Right lobe of liver (tissue), 6 donors: ENCODE results near the gene IRF2BP2. TPM values are rescaled to one million over a fixed set of nuclear protein-coding genes. Genes with fewer than 3 reads are reported as not detected.

Source experiments
- ATAC-seq, 4 donors: fragments of 200-7000 bp; cut with Tn5 transposase; one replicate each; pipeline ENCODE4 v1.9.1; 2020; ENCODE audit warnings: mild to moderate bottlenecking in 4 of 4, moderate library complexity in 4 of 4
- DNase-seq, 3 donors: peaks; one replicate each; pipeline ENCODE4 v3.0.0-alpha.2; 2020
- H3K27ac ChIP-seq, 3 donors: fragments of 200-600 bp; one replicate each; pipeline ENCODE4 v1.8.0; 2022
- H3K27me3 ChIP-seq, 2 donors: fragments of 200-600 bp; one replicate each; pipeline ENCODE4 v1.8.0; 2022
- H3K36me3 ChIP-seq, 4 donors: fragments of 200-600 bp; sonication (generic) in 1 of 4; one replicate each; pipeline versions ENCODE4 v1.5.1 to v1.8.0; 2017 to 2022; ENCODE audit warnings: control low read depth in 1 of 4
- H3K4me1 ChIP-seq, 4 donors: fragments of 200-600 bp; sonication (generic) in 1 of 4; one replicate each; pipeline versions ENCODE4 v1.5.1 to v1.8.0; 2017 to 2022; ENCODE audit warnings: control low read depth in 1 of 4
- H3K4me3 ChIP-seq, 3 donors: fragments of 200-600 bp; one replicate each; pipeline ENCODE4 v1.8.0; 2022
- H3K9me3 ChIP-seq, 4 donors: fragments of 200-600 bp; sonication (generic) in 1 of 4; one replicate each; pipeline versions ENCODE4 v1.5.1 to v1.8.0; 2017 to 2022; ENCODE audit warnings: control low read depth in 1 of 4
- CTCF ChIP-seq, 4 donors: fragments of 200-600 bp in 3 of 4; fragments of 450-650 bp in 1 of 4; IDR thresholded peaks; one replicate each; pipeline versions ENCODE4 v1.5.1 to v1.8.0; 2016 to 2022; ENCODE audit warnings: antibody characterized with exemption in 4 of 4, mild to moderate bottlenecking in 2 of 4
- POLR2A ChIP-seq: fragments of 450-650 bp; IDR thresholded peaks from one replicate; pipeline ENCODE4 v1.6.1; 2017; ENCODE audit warnings: antibody characterized with exemption, mild to moderate bottlenecking
- WGBS: methylation state at CpG from one replicate; pipeline ENCODE4 v1.1.6; 2018; ENCODE audit warnings: low coverage, low lambda C conversion rate; ENCODE audit not compliant: insufficient coverage; ENCODE audit errors: missing lambda C conversion rate; 5-methylcytosine and 5-hydroxymethylcytosine counted together
- intact Hi-C, 2 donors: fragments of 100-400 bp; cut with DNase I; formaldehyde crosslinking; loops; one replicate each; pipeline versions ENCODE4 v1.11.2 to v1.14.1; 2022
- total RNA-seq, 6 experiments: library from RNA; depleted of rRNA in 2 of 6; stranded (reverse); fragments of >200 nt in 2 of 6; fragmentation: NEBNext Ultra II Directional in 3 of 6; extraction: Animal tissue kit (Norgen Biotek cat#: 25700) in 3 of 6; gene quantifications; one replicate each; pipeline versions ENCODE4 v1.1.0 to v1.2.4, GENCODE V29; 2016 to 2023
- donor health status: DM: no; HTN: yes; CAD: no.
- donor health status: DM: no; HTN: no; CAD: no.
- donor health status: DM: no; HTN: no; CAD: no.
- donor health status: DM: no; HTN: yes; CAD: no.
- donor health status: DM: no; HTN: yes; CAD: no.

IRF2BP2 gene
- total RNA-seq, 6 experiments from 2014 or later = 35.3 to 93.2 (median 56.8) TPM

DNA sequence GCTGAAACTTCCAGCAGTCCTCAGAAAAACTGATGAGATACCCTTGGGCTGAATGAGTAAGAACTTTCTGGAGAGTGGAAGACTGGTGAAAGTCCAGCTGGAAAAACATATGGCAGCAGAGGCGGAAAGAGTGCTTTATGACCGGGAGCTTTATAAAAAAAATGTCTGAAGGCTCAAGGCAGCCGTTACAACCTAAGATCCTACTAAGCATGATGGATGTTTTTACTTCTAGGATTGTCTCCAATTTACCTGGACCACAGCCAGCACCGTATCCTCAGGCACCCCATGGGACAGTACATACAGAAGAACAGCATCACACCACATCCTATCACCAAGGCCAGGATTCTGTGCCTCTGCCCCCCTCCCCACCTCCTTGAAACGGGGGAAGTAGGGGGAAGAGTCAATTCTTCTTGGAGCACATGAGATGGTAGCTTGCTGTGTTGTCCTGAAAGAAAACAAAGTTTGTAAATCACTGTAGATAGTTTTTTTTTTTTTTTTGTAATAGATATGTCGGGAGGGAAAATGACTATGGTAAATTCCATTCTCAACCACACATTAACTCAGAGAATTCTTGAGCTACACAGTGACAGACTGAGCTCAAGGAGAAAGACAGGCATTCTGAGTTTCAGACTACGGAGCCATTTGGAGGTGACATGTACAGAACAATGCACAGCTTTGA, 11.8 kb upstream of the IRF2BP2 start:
- Histone ChIP-seq H3K4me1 (peaks cover 0 to 65% (median 16%) of the 10 kb centered on the region in 4 donors), H3K9me3 (no peaks in the 10 kb centered on the region), H3K27ac (peak overlapping the region in 2 of 3 donors; percentile 7 to 79), H3K27me3 (no peaks in the 10 kb centered on the region), H3K4me3 (no peak overlapping the region), H3K36me3 (no peaks in the 10 kb centered on the region)
- ATAC-seq = no peak
- intact Hi-C loops = no loop called here
- TF ChIP-seq POLR2A = no peak
- no peak for TF ChIP-seq CTCF (IDR thresholded peaks at IDR 0.05)
- DNase-seq = no peak
- 72% methylated on average over 6 of the region's 7 CpGs for WGBS

- H3K36me3 ChIP-seq = no peaks in the 10 kb centered on the region
- no peak for TF ChIP-seq POLR2A
- no peak for TF ChIP-seq CTCF (IDR thresholded peaks at IDR 0.05)
- no peak for DNase-seq
- peak in 3 of 4 donors; percentile 3 to 36 (median 3) for ATAC-seq
- no peaks in the 10 kb centered on the region for H3K27me3 ChIP-seq
- H3K4me3 ChIP-seq = no peak overlapping the region
- intact Hi-C loops = no loop called here
- H3K27ac ChIP-seq = peak overlapping the region; percentile 69 to 85 (median 79)
- WGBS = 17% methylated on average over 2 of the region's 3 CpGs
- H3K9me3 ChIP-seq = no peaks in the 10 kb centered on the region
- peaks cover 0 to 72% (median 19%) of the 10 kb centered on the region in 4 donors for H3K4me1 ChIP-seq
Measured at GRCh38 chr1:234621127-234621468, 11.1 kb upstream of the IRF2BP2 start.

DNA sequence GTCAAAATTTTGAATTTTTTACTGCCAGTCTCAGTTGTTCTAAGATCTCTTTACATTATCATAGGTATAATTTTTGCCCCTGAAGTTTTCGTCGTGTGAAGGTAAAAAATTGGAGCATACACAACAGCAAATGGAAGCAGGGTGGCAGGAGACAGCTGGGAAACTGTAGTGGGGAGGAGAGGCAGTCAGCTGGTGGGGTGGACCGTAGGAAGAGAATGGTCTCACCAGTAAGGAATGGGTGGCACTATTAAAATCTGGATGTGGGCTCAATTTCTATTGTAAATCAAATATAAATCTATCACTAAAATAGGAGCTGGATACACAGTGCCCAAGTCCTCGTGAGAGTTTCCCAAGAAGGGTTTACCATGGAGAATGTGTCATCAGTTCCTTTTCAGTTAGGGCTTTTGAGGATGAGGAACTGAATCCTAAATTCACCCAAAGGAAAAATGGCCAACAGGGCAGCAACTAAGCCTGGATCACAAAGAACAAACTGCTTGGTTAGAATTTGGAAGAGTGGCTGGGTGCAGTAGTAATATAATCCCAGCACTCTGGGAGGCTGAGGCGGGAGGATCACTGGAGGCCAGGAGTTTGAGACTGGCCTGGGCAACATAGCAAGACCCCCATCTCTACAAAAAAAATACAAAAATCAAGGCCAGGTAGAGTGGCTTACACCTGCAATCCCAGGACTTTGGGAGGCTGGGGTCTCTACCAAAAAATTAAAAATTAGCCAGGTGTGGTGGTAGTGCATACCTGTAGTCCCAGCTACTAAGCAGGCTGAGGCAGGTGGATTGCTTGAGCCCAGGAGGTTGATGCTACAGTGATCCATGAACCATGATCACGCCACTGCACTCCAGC, 10.5 kb upstream of the IRF2BP2 start:
- peak in 3 of 4 donors; percentile 13 to 31 (median 27) for ATAC-seq
- Histone ChIP-seq H3K4me1 (peaks cover 0 to 72% (median 19%) of the 10 kb centered on the region in 4 donors), H3K27me3 (no peaks in the 10 kb centered on the region), H3K4me3 (peak overlapping the region in 1 of 3 donors; percentile 0), H3K27ac (peak overlapping the region; percentile 69 to 85 (median 79)), H3K9me3 (no peaks in the 10 kb centered on the region), H3K36me3 (no peaks in the 10 kb centered on the region)
- TF ChIP-seq POLR2A (no peak), CTCF (IDR thresholded peaks at IDR 0.05) (no peak)
- DNase-seq = no peak
- WGBS = 45% methylated on average over 6 of the region's 6 CpGs
- intact Hi-C loops = no loop called here

DNA sequence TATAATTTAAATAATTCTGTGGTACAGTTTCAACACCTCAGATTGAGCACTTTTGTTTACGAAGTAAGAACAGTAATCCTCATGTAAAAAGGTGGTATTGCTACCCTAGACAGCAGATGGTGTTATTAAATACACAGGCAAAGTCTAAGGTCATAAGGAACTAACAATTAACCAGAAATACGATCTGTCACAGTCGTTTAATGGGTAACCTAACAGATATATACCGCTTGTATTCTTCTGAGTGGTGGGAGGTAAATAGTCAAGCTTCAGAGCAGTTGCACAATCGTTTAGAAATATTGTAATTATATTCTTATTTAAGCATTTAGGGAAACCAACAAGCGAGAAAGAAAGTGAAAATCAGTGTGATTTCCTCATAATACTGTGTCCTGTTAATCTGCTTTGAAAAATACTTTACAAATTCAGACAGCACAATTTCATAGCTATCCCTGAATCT, 9.8 kb upstream of the IRF2BP2 start:
- Histone ChIP-seq H3K4me3 (peak overlapping the region in 1 of 3 donors; percentile 0), H3K4me1 (peaks cover 0 to 72% (median 19%) of the 10 kb centered on the region in 4 donors), H3K27ac (peak overlapping the region; percentile 69 to 85 (median 79)), H3K27me3 (no peaks in the 10 kb centered on the region), H3K36me3 (no peaks in the 10 kb centered on the region), H3K9me3 (no peaks in the 10 kb centered on the region)
- ATAC-seq = peak; percentile 61 to 75 (median 70)
- no peak for DNase-seq
- 19% methylated on average over 6 of the region's 6 CpGs for WGBS
- peak; percentile 47 for TF ChIP-seq POLR2A
- TF ChIP-seq CTCF (IDR thresholded peaks at IDR 0.05) = no peak
- intact Hi-C loops = loop anchor here (10.0 kb wide), 4 partner anchors 95 to 455 kb away; no protein-coding TSS in a partner anchor
